Fibroblast of villous mesenchyme (primary cell): ENCODE data around the gene ZHX3. TPM values are rescaled to one million over a fixed set of nuclear protein-coding genes. Genes with fewer than 3 reads are reported as not detected.
A peak's percentile ranks its signal among the peaks of the same experiment; 100 is the strongest.

Experiments
- DNase-seq: peaks from one replicate; pipeline ENCODE4 v3.0.0-alpha.2; 2010; ENCODE audit warnings: low read depth
- H3K4me3 ChIP-seq: 2 replicates; pipeline ENCODE4 v1.5.1; 2011; ENCODE audit warnings: low read depth, mild to moderate bottlenecking, low read length
- CTCF ChIP-seq: IDR thresholded peaks from 2 replicates; pipeline ENCODE4 v1.5.1; 2012; ENCODE audit warnings: low read depth, mild to moderate bottlenecking, low read length; ENCODE audit not compliant: insufficient read depth
- total RNA-seq: library from RNA; depleted of rRNA; stranded (reverse); fragments of >200 nt; gene quantifications from 2 replicates; pipeline ENCODE4 v1.2.3, GENCODE V29; 2012

The ZHX3 gene
- total RNA-seq, 1 donor: 39.3 TPM

- TF ChIP-seq CTCF: no peak
- no peak for DNase-seq
- H3K4me3 ChIP-seq: no peak overlapping the region
Observed at GRCh38 chr20:41178495-41178894, 139.0 kb downstream of the ZHX3 start.

- no peak overlapping the region for H3K4me3 ChIP-seq
- TF ChIP-seq CTCF: no peak
- DNase-seq: peak; percentile 72
Observed at GRCh38 chr20:41177636-41178035, 139.9 kb downstream of the ZHX3 start.

GRCh38 chr20:41176711-41177552 is 140.6 kb downstream of the ZHX3 start:
- TF ChIP-seq CTCF: no peak
- no peak for DNase-seq
- H3K4me3 ChIP-seq: no peak overlapping the region

GRCh38 chr20:41175727-41176330 is 141.7 kb downstream of the ZHX3 start:
- no peak overlapping the region for H3K4me3 ChIP-seq
- no peak for TF ChIP-seq CTCF
- no peak for DNase-seq

GRCh38 chr20:41175201-41175651 is 142.3 kb downstream of the ZHX3 start:
- no peak for TF ChIP-seq CTCF
- no peak for DNase-seq

GRCh38 chr20:41174782-41175181 is 142.7 kb downstream of the ZHX3 start:
- no peak for DNase-seq
- TF ChIP-seq CTCF: no peak
- H3K4me3 ChIP-seq: no peak overlapping the region

More at GRCh38 chr20:41175201-41175651, 142.3 kb downstream of the ZHX3 start:
- no peak overlapping the region for H3K4me3 ChIP-seq
